HG03039 (cell line): ENCODE measurements around the gene DSCAM.

Experiments used
- ATAC-seq: cut with Tn5 transposase; IDR thresholded peaks from one replicate; pipeline ENCODE4 v1.9.1; 2021; ENCODE audit warnings: mild to moderate bottlenecking, moderate library complexity; ENCODE audit not compliant: unreplicated experiment

DSCAM gene

DNA sequence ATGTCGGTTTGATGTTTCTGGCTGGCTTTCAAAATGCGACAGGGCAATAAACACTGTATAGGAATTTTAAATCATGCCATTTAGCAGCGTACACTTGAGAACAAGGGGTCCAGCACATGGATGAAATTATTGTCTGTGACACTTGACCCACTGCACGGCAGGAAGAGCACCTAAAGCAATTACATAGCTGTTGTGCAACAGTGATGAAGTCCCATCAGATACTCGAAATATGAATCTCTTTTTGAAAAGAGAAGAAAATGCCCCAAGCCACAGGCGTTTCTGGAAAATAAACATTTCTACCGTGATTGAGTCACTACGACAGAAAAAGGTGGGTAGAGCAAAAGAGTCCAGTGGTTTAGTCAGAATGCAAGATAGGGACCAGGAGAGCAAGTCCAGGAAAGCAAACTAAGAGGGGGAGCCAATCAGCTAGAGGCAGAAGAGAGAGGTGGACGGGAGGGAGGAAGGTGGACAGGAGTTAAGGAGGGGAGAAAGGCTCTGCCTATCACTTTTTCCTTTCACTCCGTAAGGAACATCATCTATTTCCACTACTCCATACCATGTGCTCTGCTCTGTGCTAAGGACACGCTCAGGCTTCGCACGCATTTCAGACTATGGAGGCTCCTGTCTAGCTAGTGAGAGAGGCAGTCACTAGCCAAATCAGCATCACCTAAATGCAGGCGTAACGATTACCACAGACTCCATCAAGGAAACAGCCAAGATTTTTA lies 6.4 kb downstream of the DSCAM start:
- ATAC-seq: no peak

DNA sequence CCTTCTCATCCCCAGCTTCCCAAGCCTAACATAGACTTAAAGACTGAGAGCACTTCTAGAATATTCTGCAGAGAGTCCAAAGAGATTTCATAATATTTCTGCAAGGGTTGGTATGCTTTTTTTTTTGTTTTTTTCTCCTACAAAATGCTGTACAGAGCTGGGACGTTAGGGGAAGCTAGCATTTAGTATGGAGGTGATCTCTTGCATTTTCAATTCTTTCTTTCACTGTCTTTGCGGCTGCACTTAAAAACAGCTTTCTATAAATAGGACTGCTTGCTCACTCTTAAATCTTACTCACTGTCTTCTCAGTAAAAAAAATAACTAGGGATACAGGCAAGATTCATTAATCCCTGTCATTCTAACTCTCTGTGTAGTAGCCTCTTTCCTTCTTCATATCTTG lies 7.4 kb downstream of the DSCAM start:
- ATAC-seq: no peak

DNA sequence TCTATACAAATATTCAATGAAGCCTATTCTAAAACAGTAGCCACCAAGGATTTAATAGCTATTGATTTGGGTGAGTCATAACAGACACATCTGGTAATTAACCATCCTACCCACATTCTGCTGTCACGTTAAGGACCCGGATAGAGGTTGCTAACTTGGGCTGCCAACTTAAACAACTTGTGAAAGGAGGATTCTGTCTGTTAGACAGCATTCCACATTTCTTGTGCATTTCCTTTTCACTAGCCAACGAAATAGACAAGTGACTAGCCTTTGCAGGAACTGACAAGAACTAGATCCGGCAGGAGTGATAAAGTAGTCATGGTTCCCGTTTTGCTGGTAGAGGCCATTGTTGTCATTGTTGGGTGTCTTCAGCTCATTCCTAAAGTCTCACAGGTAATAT lies 9.5 kb downstream of the DSCAM start:
- no peak for ATAC-seq

DNA sequence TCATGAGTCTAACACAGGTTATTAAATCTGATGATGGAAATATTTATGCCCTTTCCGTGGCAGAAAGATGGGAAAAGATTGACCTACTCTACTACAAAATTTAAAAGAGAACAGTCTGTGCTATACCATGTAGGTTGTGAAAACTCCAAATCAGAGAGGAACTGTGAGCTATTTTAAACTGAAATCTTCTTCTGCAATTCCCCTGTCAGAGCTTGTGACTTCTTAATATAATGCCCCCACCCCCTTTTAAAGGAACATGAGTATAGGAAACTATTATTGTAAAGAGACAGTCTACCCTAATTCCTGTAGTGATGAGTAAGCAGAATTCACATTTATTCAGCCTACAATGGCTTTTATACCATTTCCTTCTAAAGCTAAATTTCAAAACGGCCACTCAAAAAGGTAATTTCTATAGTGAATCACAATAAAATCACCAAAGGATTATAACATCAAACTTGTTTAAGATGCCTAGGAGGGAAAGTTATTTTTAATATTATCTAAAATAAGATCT lies 11.7 kb downstream of the DSCAM start:
- no peak for ATAC-seq

DNA sequence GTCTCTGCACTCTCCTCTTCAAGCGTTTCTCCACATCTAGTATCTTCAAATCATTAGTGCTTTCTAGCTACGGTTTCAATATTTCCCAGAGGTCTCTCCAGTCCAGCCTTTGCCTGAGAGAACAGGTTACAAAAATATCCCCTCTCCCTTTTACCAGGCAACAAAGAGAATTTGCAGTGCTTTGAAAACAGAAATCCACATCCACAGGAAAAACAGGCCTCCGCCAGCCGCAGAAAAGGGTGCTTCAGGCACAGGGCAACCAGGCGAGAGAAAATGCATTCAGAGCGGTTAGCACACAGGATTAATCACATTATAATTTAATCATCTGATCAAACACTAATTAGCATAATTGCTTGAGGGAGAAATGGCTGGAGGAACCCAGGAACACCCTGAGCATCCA lies 13.8 kb downstream of the DSCAM start:
- ATAC-seq: no peak

DNA sequence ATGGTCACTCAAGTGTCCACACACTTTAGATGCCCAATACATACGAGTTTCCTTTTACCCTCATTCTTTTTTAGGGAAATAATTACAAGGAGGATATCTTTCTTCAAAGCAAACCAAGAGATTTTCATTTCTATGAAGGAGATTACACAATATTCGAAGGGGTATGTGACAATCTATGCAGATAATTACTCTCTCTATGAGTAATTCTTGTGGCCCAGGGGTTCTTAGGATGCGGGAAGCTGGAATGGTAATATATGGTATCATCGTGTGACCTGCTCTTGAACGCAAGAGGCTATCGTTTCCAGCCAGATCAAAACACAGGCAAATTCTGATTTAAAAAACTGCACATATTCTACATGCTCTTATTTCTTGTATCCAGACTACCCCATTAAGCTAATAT lies 14.6 kb downstream of the DSCAM start:
- ATAC-seq: no peak

DNA sequence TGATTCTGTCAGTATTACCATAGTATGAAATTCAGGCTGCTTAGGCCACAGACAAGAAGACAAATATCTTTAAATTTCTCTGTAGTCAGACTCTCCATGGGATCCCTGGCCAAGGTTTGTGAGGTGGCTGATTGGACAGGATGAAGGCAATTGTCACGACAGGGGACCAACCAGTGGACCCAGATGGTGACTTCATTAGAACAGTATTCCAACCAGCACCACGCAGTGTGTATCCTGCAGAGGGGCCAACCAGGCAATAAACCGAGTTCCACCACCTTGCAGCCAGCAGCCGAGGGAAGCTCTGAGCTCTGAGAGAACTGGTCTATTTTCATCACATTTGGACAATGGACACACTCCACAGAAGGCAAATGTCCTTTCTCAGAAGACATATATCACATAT lies 16.1 kb downstream of the DSCAM start:
- ATAC-seq: no peak

DNA sequence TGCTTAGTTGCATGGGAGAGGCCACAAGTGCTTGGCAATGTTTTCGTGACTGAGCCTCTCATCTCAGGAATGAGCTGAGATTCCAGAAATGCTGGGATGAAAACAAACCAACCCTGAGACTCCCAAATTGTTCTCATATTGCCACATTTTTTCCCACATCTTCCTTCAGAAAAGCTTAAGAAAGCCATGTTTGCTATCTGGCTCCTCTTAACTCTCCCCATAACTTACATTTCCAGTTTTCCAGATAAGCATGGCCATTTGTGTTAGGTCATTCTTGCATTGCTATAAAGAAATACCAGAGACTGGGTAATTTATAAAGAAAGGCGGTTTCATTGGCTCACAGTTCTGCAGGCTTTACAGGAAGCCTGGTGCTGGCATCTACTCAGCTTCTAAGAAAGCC lies 17.2 kb downstream of the DSCAM start:
- ATAC-seq: no peak

DNA sequence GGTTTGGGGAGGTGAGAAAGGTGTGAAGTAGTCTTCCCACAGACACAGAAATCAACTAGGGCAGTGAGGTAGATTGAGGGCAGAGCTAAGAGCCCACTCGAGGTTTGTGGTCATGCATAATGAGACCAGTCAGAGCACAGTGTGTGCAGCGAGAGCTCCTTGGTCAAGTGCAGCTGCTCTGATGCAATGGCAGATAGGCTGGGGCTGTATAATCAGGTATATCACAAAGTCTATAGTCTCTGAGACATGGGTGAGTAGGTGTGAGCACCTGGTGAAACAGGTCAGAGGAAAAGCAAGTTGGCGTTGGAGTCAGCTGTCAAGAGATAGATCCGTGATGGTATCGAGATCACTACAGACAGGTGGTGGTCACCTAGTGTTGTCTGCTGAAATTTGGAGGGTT lies 17.6 kb downstream of the DSCAM start:
- ATAC-seq: no peak

DNA sequence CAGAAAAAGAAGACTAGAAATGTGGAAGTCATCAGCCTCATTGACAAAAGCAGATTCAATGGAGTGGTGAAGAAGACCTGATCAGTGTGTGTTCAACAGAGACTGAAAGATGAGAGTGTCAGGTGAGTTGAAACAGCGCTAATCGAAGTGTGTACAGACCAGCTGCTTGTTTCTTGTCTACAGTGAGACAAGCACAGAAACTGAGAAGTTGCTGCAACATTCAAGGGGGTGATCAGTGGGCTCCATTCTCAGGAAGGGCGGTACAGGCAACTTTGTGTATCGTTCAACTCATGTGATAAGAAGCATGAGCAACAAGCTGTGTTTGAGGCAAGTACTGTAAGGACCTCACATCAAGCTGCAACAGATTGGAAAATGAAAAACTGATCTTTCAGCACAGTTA lies 19.4 kb downstream of the DSCAM start:
- ATAC-seq: no peak

DNA sequence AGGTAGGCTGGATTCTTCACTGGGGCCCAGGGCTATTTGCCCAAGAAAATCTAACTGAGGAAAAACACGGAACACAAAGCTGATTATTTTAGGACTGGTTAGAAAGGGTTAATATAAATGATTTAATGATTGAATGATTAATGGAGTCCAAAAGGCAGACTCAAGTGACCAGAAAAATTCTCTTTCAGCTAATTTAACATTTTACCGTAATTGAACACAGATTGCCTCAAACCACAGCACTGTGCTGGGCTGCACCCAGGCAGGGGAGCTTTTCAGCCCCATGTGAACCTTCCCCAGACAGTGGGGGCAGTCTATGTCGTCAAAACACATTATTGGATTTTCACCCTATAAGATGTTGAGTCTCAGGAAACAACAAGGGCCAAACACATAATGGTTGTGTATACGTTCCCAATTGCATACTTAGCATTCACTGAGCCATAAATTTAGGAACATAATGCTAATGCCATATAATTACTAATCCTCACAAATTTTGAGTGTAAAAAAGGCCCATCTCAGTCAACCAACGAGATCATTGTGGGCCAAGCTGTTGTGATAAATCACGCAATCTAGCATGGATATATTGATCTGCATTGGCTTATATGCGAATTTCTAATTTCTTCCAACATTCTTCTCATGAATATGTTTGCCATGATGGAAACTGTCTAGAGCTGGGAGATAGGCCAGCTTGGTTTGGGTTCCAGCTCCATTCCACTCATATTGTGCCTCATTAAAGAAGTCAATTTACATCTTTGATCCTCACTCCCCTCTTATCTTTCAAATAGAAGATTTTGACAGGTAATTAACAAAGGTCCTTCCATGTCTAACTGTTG lies 27.7 kb downstream of the DSCAM start:
- ATAC-seq: no peak

DNA sequence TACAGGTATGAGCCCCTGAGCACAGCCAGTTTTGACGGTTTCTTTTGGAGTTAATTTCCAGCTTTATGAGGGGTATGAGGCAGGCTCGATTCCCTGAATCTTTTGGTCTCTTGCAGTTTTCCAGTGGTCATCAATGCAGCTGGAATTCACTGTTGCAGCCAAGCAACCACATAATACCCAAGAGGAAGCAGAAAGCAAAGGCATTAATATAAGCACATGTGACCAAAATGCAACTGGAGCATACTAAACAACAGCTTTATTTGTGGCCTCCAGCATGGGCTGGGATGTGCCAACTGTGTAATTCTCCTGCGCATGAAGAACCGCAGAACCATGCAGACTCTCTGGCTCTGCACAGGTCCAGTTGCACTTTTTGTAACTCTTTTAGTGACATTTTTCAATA lies 33.0 kb downstream of the DSCAM start:
- ATAC-seq: no peak

DNA sequence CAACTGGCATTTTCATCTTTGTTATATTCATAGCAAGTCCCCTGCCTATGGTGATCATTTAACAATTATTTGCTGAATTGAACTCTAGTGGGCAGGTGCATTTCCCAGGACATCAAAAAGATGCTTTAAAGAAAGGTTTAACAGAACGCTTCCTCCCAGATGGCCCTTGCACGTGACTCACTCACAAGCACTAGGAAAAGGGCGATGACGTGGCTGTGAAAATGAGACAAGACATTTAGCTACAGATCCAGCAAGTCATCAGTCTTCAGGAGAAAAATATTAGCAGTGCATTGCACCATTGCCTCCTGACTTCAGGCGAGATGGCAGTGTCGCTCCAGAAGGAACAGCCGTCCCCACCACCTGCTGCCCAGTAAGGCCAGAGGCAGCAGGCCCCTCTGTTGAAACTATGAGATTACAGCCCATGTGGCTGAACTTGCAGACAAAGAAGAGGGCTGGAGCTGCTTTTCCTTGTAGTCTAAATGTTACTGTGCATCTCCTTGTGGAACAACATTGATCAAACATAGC lies 37.2 kb downstream of the DSCAM start:
- ATAC-seq: no peak

DNA sequence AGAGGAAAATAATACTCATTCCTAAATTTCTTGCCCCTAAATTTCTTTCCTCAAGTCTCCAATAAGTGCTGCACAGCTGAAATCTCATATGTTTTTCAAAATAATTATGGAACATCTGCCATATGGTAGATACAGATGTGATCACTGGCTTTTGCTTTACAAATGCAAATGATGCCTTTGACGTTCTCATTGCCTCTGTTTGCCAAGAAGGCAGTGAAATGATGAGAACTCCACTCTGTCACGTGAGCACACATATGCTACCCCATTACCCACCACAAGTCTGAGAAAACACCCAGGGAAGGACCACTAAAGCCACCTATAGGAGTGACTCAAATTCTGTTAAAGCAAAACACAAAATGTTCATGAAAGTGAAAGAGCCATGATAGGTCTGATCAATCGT lies 43.9 kb downstream of the DSCAM start:
- ATAC-seq: no peak

DNA sequence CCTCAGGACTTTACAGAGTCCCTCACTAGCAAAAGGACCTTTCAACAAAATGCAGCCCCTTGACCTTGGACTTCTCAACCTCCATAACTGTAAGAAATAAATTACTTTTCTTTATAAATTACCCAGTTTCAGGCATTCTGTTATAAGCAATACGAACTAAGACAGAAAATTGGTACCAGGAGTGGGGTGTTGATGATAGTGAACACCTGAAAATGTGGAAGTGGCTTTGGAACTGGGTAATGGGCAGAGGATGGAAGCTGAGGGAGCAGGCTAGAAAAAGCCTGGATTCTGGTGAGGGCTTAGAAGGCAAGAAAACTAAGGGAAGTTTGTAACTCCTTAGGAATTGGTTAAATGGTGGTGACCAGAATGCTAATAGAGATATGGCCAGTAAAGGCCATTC lies 46.8 kb downstream of the DSCAM start:
- no peak for ATAC-seq

DNA sequence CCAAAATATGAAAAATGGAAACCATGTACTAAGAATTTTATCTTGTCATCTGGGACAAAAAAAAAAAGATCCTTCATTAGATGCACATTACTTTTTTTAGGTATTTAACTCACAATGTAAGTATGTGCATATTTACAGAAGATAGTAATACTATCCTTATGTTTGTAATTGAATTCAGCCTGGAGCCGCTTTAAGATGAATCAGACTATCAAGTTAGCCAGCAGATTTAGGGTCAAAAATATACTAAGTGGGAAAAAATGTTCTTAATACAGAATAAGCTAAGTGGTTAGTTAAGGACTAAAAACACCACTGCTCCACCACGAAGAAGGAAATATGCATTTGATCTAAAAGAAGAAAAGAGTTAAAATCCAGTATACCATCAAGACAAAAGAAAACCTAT lies 49.1 kb downstream of the DSCAM start:
- ATAC-seq: no peak

DNA sequence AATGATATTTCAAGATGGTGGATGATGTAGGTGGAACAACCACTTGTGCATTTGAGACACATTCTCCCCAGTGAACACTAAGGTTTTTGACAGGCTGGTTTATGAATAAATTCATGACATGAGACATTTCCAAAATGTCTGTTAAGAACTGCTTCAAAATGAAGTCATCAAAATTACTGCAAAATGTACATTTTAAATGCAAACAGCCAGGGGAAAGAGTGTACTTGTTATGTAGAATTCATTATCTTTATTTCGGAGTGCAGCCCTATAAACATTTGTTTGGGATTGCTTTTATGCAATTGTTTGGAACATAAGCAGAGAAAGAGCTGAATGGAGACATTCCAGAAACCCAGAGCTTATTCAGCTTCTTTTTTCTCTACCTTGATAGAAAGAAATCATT lies 49.5 kb downstream of the DSCAM start:
- no peak for ATAC-seq

DNA sequence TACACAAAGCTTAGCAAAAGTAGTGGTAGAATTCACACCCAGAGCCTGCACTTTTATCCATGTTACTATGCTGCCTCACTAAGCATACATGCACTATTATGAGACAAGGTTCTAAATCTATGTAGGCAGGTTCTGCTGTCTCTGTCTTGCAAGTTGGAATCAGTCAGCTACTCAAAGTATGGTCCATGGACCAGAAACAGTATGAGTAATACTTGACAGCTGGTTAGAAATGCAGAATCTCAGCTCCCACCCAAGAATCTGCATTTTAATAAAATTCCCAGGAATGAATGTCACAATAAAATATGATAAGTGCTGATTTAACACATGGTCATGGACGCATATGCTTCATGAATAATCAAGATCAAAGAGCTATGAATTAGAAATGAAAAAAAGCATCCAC lies 50.5 kb downstream of the DSCAM start:
- ATAC-seq: no peak

DNA sequence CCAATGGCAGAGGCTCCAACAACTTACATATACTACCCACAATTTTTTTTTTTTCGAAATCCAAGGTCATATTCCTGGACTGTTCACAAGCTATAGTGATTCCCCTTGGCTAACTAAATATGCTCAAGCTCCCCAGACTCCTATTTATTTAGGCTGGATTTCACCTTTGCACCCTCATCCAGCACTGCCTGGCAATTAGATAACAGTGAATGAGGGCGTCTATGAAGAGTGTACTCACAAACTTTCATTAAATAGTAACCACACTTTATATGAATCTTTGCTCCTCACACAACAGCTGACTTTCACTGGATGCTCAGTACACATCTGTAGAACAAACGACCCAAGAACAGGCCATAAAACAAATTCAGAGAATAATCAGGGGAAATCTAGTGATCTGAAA lies 51.6 kb downstream of the DSCAM start:
- no peak for ATAC-seq

DNA sequence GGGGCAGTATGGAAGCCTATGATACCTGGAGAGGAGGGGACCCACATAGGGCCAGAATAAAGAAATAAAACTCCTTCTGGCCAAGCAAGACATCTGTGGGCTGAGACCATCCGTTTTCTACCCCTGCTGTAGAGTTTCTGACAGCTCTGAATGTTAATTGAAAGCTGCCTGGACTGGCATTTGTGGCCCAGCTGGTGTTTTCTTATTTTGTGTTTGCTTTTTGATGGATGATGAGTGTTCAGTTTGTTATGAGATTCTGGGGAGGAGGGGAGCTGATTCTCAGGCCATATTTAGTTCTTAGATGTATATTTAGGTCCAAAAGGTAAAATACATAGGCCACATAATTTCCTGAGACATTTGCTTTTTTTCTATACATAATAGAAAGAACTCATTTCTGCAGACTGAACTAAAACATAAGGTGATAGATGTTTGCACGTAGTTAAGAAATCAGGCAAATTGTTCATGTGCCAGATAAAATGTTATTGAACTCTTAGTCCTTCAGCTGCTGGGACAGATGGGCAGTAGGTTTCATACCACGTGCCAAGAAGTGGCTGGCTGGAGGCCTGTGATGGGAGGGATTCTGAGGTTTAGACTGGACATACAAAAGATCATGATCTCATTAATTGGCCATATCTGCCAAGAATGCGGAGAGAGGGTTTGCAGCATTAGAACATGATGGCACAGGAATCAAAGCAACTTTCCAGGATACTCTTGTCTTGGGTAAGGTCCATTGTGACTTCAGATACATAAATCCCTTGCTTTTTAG lies 54.1 kb downstream of the DSCAM start:
- no peak for ATAC-seq

DNA sequence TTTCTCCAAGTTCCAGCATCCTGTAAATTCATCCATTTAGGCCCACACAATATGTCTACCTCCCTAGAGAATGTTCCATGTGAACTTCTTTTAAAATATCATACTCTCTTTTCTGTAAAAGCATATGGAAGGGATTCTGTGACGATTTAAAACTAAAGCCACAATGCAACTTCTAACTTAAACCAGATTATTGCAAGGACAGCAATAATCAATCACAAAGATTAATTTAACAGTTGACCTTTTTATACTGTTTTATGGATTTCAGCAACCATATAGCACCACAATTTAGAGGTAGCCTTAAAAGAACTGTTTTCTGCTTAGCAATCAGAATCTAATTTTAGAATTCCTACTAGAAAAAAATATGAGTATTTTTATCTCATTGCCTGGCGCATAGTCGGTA lies 58.3 kb downstream of the DSCAM start:
- ATAC-seq: no peak
